Panc1 (cell line): Measurements from ENCODE around the gene CRISPLD2. TPM values are rescaled to one million over a fixed set of nuclear protein-coding genes. Genes with fewer than 3 reads are reported as not detected.

Experiments
- ATAC-seq: fragments of 200-7000 bp; cut with Tn5 transposase; 2 replicates; pipeline ENCODE4 v1.9.1; 2020; ENCODE audit warnings: mild to moderate bottlenecking, moderate library complexity
- BruUV-seq: library from RNA; stranded (reverse); fragments of 400-500 nt; replicated peaks from 2 replicates; lab custom pipeline; 2021; lab: Mats Ljungman, UMichigan
- CTCF ChIA-PET: fragments of 300-600 bp; sonication (Branson Sonifier 250); formaldehyde crosslinking; loops from one replicate; lab custom pipeline; 2022; ENCODE audit warnings: antibody characterized with exemption; lab: Charles Lee
- POLR2A ChIA-PET: fragments of 300-600 bp; sonication (Branson Sonifier 250); formaldehyde crosslinking; loops from one replicate; lab custom pipeline; 2022; ENCODE audit warnings: antibody characterized with exemption; lab: Charles Lee
- DNase-seq: peaks from one replicate; pipeline ENCODE4 v3.0.0-alpha.2; 2010; ENCODE audit warnings: low read depth, low spot score
- H3K27ac ChIP-seq: 2 replicates; pipeline ENCODE4 v1.5.1; 2011; ENCODE audit warnings: mild to moderate bottlenecking, low read length, inconsistent platforms
- H3K27me3 ChIP-seq: fragments of 200-500 bp; sonication (Bioruptor generic); 2 replicates; pipeline ENCODE4 v1.6.0; 2014; ENCODE audit warnings: low read length, inconsistent platforms; ENCODE audit not compliant: control insufficient read depth, insufficient read depth
- H3K36me3 ChIP-seq: fragments of 200-500 bp; sonication (Bioruptor generic); 2 replicates; pipeline ENCODE4 v1.5.1; 2014; ENCODE audit warnings: inconsistent platforms, mild to moderate bottlenecking, low read length, moderate library complexity; ENCODE audit not compliant: control insufficient read depth, insufficient read depth
- H3K4me1 ChIP-seq: 2 replicates; pipeline ENCODE4 v1.5.1; 2011; ENCODE audit warnings: inconsistent platforms, mild to moderate bottlenecking, low read length, moderate library complexity; ENCODE audit not compliant: control insufficient read depth, insufficient read depth
- H3K4me3 ChIP-seq, 2 experiments: 2 replicates each; pipeline ENCODE4 v1.5.1; 2011 to 2012; ENCODE audit warnings: low read depth in 2 of 2, low read length in 2 of 2, mild to moderate bottlenecking in 2 of 2, inconsistent platforms in 1 of 2, moderate library complexity in 1 of 2
- H3K9me3 ChIP-seq: fragments of 200-500 bp; sonication (Bioruptor generic); 2 replicates; pipeline ENCODE4 v1.5.1; 2014; ENCODE audit warnings: low read depth, mild to moderate bottlenecking, inconsistent platforms, low read length, moderate library complexity; ENCODE audit not compliant: control insufficient read depth, insufficient read depth
- POLR2AphosphoS5 ChIP-seq: IDR thresholded peaks from 2 replicates; pipeline ENCODE4 v1.6.1; 2012; ENCODE audit warnings: mild to moderate bottlenecking, low read depth, low read length, moderate library complexity
- SIN3A ChIP-seq: IDR thresholded peaks from 2 replicates; pipeline ENCODE4 v1.6.1; 2012; ENCODE audit warnings: low read depth, mild to moderate bottlenecking, low read length, moderate library complexity, borderline replicate concordance; ENCODE audit not compliant: insufficient read depth
- TCF7L2 ChIP-seq: IDR thresholded peaks from 2 replicates; pipeline ENCODE4 v1.6.1; 2011; ENCODE audit warnings: mild to moderate bottlenecking, low read depth, low read length, inconsistent platforms
- in situ Hi-C: cut with HindIII; loops from 2 replicates; pipeline ENCODE4 v1.10.0; 2016; ENCODE audit warnings: low sequenced_read_pairs, low pct_unique_long_range_greater_than_20kb
- intact Hi-C: fragments of 100-400 bp; cut with micrococcal nuclease; formaldehyde crosslinking; loops from one replicate; pipeline ENCODE4 v1.10.0; 2022; ENCODE audit not compliant: unreplicated experiment
- total RNA-seq: library from RNA; stranded (reverse); gene quantifications from one replicate; pipeline ENCODE4 v1.2.1, GENCODE V29; 2021; ENCODE audit not compliant: unreplicated experiment
- TF ChIP-seq, protein P1 (sequence below): fragments of 450-650 bp; IDR thresholded peaks from 2 replicates; pipeline ENCODE4 v1.5.1; 2017; ENCODE audit warnings: mild to moderate bottlenecking
- TF ChIP-seq, protein P2 (sequence below), 2 experiments: IDR thresholded peaks; 2 replicates each; pipeline ENCODE4 v1.6.1; 2011 to 2012; ENCODE audit warnings: low read depth in 2 of 2, control low read depth in 1 of 2, low read length in 1 of 2, mild to moderate bottlenecking in 1 of 2, moderate library complexity in 1 of 2; ENCODE audit not compliant: insufficient read depth in 1 of 2

The CRISPLD2 gene
- total RNA-seq, 1 experiment from 2014 or later: 12.9 TPM

GRCh38 chr16:84806890-84807258, 12.9 kb upstream of the CRISPLD2 start:
- Histone ChIP-seq H3K27me3 (no peaks in the 10 kb centered on the region), H3K27ac (peak overlapping the region; percentile 65; the same call in 1 of the 2 replicates), H3K9me3 (no peaks in the 10 kb centered on the region), H3K4me1 (peaks cover 6% of the 10 kb centered on the region), H3K36me3 (no peaks in the 10 kb centered on the region), H3K4me3 (peak overlapping the region in 1 of 2 experiments; percentile 49; a peak in 2 of 4 replicates)
- TF ChIP-seq TCF7L2 (no peak), POLR2AphosphoS5 (no peak), SIN3A (no peak)
- TF ChIP-seq, protein P1, sequence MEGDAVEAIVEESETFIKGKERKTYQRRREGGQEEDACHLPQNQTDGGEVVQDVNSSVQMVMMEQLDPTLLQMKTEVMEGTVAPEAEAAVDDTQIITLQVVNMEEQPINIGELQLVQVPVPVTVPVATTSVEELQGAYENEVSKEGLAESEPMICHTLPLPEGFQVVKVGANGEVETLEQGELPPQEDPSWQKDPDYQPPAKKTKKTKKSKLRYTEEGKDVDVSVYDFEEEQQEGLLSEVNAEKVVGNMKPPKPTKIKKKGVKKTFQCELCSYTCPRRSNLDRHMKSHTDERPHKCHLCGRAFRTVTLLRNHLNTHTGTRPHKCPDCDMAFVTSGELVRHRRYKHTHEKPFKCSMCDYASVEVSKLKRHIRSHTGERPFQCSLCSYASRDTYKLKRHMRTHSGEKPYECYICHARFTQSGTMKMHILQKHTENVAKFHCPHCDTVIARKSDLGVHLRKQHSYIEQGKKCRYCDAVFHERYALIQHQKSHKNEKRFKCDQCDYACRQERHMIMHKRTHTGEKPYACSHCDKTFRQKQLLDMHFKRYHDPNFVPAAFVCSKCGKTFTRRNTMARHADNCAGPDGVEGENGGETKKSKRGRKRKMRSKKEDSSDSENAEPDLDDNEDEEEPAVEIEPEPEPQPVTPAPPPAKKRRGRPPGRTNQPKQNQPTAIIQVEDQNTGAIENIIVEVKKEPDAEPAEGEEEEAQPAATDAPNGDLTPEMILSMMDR: no peak
- TF ChIP-seq, protein P2, sequence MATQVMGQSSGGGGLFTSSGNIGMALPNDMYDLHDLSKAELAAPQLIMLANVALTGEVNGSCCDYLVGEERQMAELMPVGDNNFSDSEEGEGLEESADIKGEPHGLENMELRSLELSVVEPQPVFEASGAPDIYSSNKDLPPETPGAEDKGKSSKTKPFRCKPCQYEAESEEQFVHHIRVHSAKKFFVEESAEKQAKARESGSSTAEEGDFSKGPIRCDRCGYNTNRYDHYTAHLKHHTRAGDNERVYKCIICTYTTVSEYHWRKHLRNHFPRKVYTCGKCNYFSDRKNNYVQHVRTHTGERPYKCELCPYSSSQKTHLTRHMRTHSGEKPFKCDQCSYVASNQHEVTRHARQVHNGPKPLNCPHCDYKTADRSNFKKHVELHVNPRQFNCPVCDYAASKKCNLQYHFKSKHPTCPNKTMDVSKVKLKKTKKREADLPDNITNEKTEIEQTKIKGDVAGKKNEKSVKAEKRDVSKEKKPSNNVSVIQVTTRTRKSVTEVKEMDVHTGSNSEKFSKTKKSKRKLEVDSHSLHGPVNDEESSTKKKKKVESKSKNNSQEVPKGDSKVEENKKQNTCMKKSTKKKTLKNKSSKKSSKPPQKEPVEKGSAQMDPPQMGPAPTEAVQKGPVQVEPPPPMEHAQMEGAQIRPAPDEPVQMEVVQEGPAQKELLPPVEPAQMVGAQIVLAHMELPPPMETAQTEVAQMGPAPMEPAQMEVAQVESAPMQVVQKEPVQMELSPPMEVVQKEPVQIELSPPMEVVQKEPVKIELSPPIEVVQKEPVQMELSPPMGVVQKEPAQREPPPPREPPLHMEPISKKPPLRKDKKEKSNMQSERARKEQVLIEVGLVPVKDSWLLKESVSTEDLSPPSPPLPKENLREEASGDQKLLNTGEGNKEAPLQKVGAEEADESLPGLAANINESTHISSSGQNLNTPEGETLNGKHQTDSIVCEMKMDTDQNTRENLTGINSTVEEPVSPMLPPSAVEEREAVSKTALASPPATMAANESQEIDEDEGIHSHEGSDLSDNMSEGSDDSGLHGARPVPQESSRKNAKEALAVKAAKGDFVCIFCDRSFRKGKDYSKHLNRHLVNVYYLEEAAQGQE (IDR thresholded peaks at IDR 0.05; ENCODE audit: insufficient read depth in 1 of 2, low read depth in 2 of 2, low read length in 1 of 2): no peak
- ChIA-PET POLR2A (no interaction called here), CTCF (no interaction called here)
- BruUV-seq: no TSS peak
- in situ Hi-C loops (no loop called here), intact Hi-C loops (no loop called here)
- DNase-seq (no peak), ATAC-seq (peak; percentile 52; the same call in 1 of the 2 replicates)

DNA sequence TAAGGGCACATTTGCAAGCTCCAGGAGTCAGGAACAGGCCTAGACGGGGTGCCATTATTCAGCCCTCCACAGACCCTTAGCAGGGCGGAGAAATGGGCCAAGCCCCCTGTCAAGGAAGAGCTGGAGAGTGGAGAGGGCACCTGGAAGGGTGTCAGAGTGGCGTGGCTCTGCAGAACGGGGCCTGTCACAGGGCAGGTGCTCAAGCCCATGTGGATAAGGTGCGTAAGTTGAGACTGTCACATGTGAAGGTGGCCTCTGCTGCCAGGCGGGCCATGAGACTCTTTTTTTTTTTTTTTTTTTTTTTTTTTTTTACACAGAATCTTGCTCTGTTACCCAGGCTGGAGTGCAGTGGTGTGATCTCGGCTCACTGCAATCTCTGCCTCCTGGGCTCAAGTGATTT, 12.0 kb upstream of the CRISPLD2 start:
- ATAC-seq: no peak
- BruUV-seq: no TSS peak

More for the DNA sequence above, 12.0 kb upstream of the CRISPLD2 start:
- Histone ChIP-seq H3K27me3 (no peaks in the 10 kb centered on the region), H3K36me3 (no peaks in the 10 kb centered on the region), H3K9me3 (no peaks in the 10 kb centered on the region), H3K27ac (no peak overlapping the region), H3K4me3 (no peak overlapping the region), H3K4me1 (peaks cover 10% of the 10 kb centered on the region)
- CTCF ChIA-PET: no interaction called here
- in situ Hi-C loops: no loop called here
- POLR2A ChIA-PET: no interaction called here
- intact Hi-C loops: no loop called here
- no peak for TF ChIP-seq TCF7L2
- TF ChIP-seq, protein P1: no peak
- TF ChIP-seq, protein P2 (IDR thresholded peaks at IDR 0.05; ENCODE audit: insufficient read depth in 1 of 2, low read depth in 2 of 2, low read length in 1 of 2): no peak
- no peak for TF ChIP-seq POLR2AphosphoS5
- no peak for TF ChIP-seq SIN3A
- no peak for DNase-seq
